ENCODE measurements around the gene ARHGAP8.

The ARHGAP8 gene

GRCh38 chr22:44885806-44886360, 133.5 kb downstream of the ARHGAP8 start:
- Histone ChIP-seq H3K4me3 (ENCODE audit: low read length) (no peak overlapping the region), H3K27me3 (ENCODE audit: control insufficient read depth, insufficient read depth, low read length) (no peaks in the 10 kb centered on the region), H3K9ac (ENCODE audit: low read length) (no peak overlapping the region), H3K36me3 (ENCODE audit: control insufficient read depth, insufficient read depth, low read length) (no peaks in the 10 kb centered on the region), H3K4me1 (ENCODE audit: control insufficient read depth, insufficient read depth, low read length) (no peaks in the 10 kb centered on the region), H3K9me3 (ENCODE audit: control insufficient read depth, low read length) (no peaks in the 10 kb centered on the region)

- Histone ChIP-seq H3K9me3 (ENCODE audit: control insufficient read depth, low read length) (no peaks in the 10 kb centered on the region), H3K36me3 (ENCODE audit: control insufficient read depth, insufficient read depth, low read length) (no peaks in the 10 kb centered on the region), H3K9ac (ENCODE audit: low read length) (no peak overlapping the region), H3K4me3 (ENCODE audit: low read length) (no peak overlapping the region), H3K4me1 (ENCODE audit: control insufficient read depth, insufficient read depth, low read length) (no peaks in the 10 kb centered on the region), H3K27me3 (ENCODE audit: control insufficient read depth, insufficient read depth, low read length) (no peaks in the 10 kb centered on the region)
Measured at GRCh38 chr22:44887941-44888366, 135.6 kb downstream of the ARHGAP8 start.

GRCh38 chr22:44888491-44889254, 136.3 kb downstream of the ARHGAP8 start:
- no peak overlapping the region for H3K9ac ChIP-seq (ENCODE audit: low read length)
- H3K9me3 ChIP-seq (ENCODE audit: control insufficient read depth, low read length), result no peaks in the 10 kb centered on the region
- H3K4me1 ChIP-seq (ENCODE audit: control insufficient read depth, insufficient read depth, low read length), result no peaks in the 10 kb centered on the region
- no peak overlapping the region for H3K4me3 ChIP-seq (ENCODE audit: low read length)
- H3K27me3 ChIP-seq (ENCODE audit: control insufficient read depth, insufficient read depth, low read length), result no peaks in the 10 kb centered on the region
- H3K36me3 ChIP-seq (ENCODE audit: control insufficient read depth, insufficient read depth, low read length), result no peaks in the 10 kb centered on the region

GRCh38 chr22:44889255-44889878, 137.0 kb downstream of the ARHGAP8 start:
- Histone ChIP-seq H3K36me3 (ENCODE audit: control insufficient read depth, insufficient read depth, low read length) (no peaks in the 10 kb centered on the region), H3K4me1 (ENCODE audit: control insufficient read depth, insufficient read depth, low read length) (no peaks in the 10 kb centered on the region), H3K4me3 (ENCODE audit: low read length) (no peak overlapping the region), H3K27me3 (ENCODE audit: control insufficient read depth, insufficient read depth, low read length) (no peaks in the 10 kb centered on the region), H3K9me3 (ENCODE audit: control insufficient read depth, low read length) (no peaks in the 10 kb centered on the region), H3K9ac (ENCODE audit: low read length) (no peak overlapping the region)

- Histone ChIP-seq H3K27me3 (ENCODE audit: control insufficient read depth, insufficient read depth, low read length) (no peaks in the 10 kb centered on the region), H3K4me1 (ENCODE audit: control insufficient read depth, insufficient read depth, low read length) (no peaks in the 10 kb centered on the region), H3K36me3 (ENCODE audit: control insufficient read depth, insufficient read depth, low read length) (no peaks in the 10 kb centered on the region), H3K9ac (ENCODE audit: low read length) (no peak overlapping the region), H3K4me3 (ENCODE audit: low read length) (no peak overlapping the region), H3K9me3 (ENCODE audit: control insufficient read depth, low read length) (no peaks in the 10 kb centered on the region)
Measured at GRCh38 chr22:44890416-44891292, 138.3 kb downstream of the ARHGAP8 start.

GRCh38 chr22:44891293-44891747, 138.9 kb downstream of the ARHGAP8 start:
- Histone ChIP-seq H3K36me3 (ENCODE audit: control insufficient read depth, insufficient read depth, low read length) (no peaks in the 10 kb centered on the region), H3K9ac (ENCODE audit: low read length) (no peak overlapping the region), H3K9me3 (ENCODE audit: control insufficient read depth, low read length) (no peaks in the 10 kb centered on the region), H3K27me3 (ENCODE audit: control insufficient read depth, insufficient read depth, low read length) (no peaks in the 10 kb centered on the region), H3K4me1 (ENCODE audit: control insufficient read depth, insufficient read depth, low read length) (no peaks in the 10 kb centered on the region), H3K4me3 (ENCODE audit: low read length) (no peak overlapping the region)

GRCh38 chr22:44891791-44892190, 139.4 kb downstream of the ARHGAP8 start:
- Histone ChIP-seq H3K36me3 (ENCODE audit: control insufficient read depth, insufficient read depth, low read length) (no peaks in the 10 kb centered on the region), H3K27me3 (ENCODE audit: control insufficient read depth, insufficient read depth, low read length) (no peaks in the 10 kb centered on the region), H3K4me3 (ENCODE audit: low read length) (no peak overlapping the region), H3K4me1 (ENCODE audit: control insufficient read depth, insufficient read depth, low read length) (no peaks in the 10 kb centered on the region), H3K9ac (ENCODE audit: low read length) (no peak overlapping the region), H3K9me3 (ENCODE audit: control insufficient read depth, low read length) (no peaks in the 10 kb centered on the region)

GRCh38 chr22:44892243-44892642, 139.9 kb downstream of the ARHGAP8 start:
- Histone ChIP-seq H3K36me3 (ENCODE audit: control insufficient read depth, insufficient read depth, low read length) (no peaks in the 10 kb centered on the region), H3K9ac (ENCODE audit: low read length) (no peak overlapping the region), H3K9me3 (ENCODE audit: control insufficient read depth, low read length) (no peaks in the 10 kb centered on the region), H3K4me1 (ENCODE audit: control insufficient read depth, insufficient read depth, low read length) (no peaks in the 10 kb centered on the region), H3K27me3 (ENCODE audit: control insufficient read depth, insufficient read depth, low read length) (no peaks in the 10 kb centered on the region), H3K4me3 (ENCODE audit: low read length) (no peak overlapping the region)

- H3K4me3 ChIP-seq (ENCODE audit: low read length), result no peak overlapping the region
- H3K4me1 ChIP-seq (ENCODE audit: control insufficient read depth, insufficient read depth, low read length), result no peaks in the 10 kb centered on the region
- no peaks in the 10 kb centered on the region for H3K36me3 ChIP-seq (ENCODE audit: control insufficient read depth, insufficient read depth, low read length)
- H3K9ac ChIP-seq (ENCODE audit: low read length), result no peak overlapping the region
- no peaks in the 10 kb centered on the region for H3K9me3 ChIP-seq (ENCODE audit: control insufficient read depth, low read length)
- no peaks in the 10 kb centered on the region for H3K27me3 ChIP-seq (ENCODE audit: control insufficient read depth, insufficient read depth, low read length)
Measured at GRCh38 chr22:44892803-44893730, 140.7 kb downstream of the ARHGAP8 start.

DNA sequence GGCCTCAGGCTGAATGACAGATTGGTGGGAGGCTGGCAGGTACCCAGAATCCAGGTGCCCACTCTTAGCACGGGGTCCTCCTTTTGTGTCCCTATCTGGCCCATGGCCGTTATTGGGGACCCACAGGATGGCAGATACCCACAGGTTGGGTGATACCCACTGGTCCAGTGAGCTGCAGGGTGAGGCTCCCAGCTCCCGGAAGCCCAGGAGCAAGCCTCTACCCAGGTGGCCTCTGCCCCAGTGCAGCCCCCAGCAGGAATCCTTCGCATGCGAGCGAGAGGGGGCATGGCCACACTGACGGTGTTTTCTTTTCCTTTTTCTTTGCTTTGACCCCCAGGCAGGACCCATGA, 141.3 kb downstream of the ARHGAP8 start:
- no peaks in the 10 kb centered on the region for H3K36me3 ChIP-seq (ENCODE audit: control insufficient read depth, insufficient read depth, low read length)
- H3K9me3 ChIP-seq (ENCODE audit: control insufficient read depth, low read length), result no peaks in the 10 kb centered on the region
- no peaks in the 10 kb centered on the region for H3K27me3 ChIP-seq (ENCODE audit: control insufficient read depth, insufficient read depth, low read length)
- H3K4me1 ChIP-seq (ENCODE audit: control insufficient read depth, insufficient read depth, low read length), result no peaks in the 10 kb centered on the region
- H3K9ac ChIP-seq (ENCODE audit: low read length), result no peak overlapping the region
- no peak overlapping the region for H3K4me3 ChIP-seq (ENCODE audit: low read length)

DNA sequence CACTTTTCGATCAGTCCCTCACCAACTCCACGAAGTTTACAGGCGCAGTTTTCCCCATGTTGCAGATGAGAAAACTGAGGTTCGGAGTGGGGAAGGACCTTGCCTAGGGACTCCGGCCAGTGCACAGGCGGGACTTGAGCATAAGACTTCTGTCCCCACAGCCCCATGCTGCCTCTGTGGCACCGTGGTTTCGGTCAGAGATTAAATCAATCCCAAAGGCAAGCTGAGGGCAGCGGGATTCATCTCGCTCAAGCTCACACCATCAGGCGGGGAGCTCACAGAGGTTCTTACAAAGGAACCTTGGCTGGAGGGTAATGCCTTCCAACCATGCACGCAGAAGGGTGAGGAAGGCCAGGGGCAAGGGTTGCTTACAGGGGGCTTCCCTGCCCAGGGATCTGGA, 141.9 kb downstream of the ARHGAP8 start:
- Histone ChIP-seq H3K36me3 (ENCODE audit: control insufficient read depth, insufficient read depth, low read length) (no peaks in the 10 kb centered on the region), H3K4me3 (ENCODE audit: low read length) (no peak overlapping the region), H3K9me3 (ENCODE audit: control insufficient read depth, low read length) (no peaks in the 10 kb centered on the region), H3K27me3 (ENCODE audit: control insufficient read depth, insufficient read depth, low read length) (no peaks in the 10 kb centered on the region), H3K9ac (ENCODE audit: low read length) (no peak overlapping the region), H3K4me1 (ENCODE audit: control insufficient read depth, insufficient read depth, low read length) (no peaks in the 10 kb centered on the region)
